Gastrocnemius medialis (tissue), 4 donors: ENCODE data around the gene APOL5. TPM values are rescaled to one million over a fixed set of nuclear protein-coding genes. Genes with fewer than 3 reads are reported as not detected.

Experiments used
- ATAC-seq, 2 donors: fragments of 150-250 bp; one replicate each; pipeline ENCODE4 v1.9.1; 2016
- DNase-seq, 2 donors: peaks; one replicate each; pipeline ENCODE4 v3.0.0-alpha.2; 2019
- H3K27ac ChIP-seq, 4 donors: fragments of 200-600 bp; sonication (generic); 1 replicate in 1 of 4; 2 replicates in 3 of 4; pipeline ENCODE4 v1.5.1; 2016 to 2018; ENCODE audit warnings: mild to moderate bottlenecking in 2 of 4, moderate library complexity in 1 of 4
- H3K27me3 ChIP-seq, 3 donors: fragments of 200-600 bp; sonication (generic) in 2 of 3; 1 replicate in 1 of 3; 2 replicates in 2 of 3; pipeline versions ENCODE4 v1.5.1 to v1.6.0; 2016 to 2019; ENCODE audit warnings: mild to moderate bottlenecking in 1 of 3, moderate library complexity in 1 of 3
- H3K36me3 ChIP-seq, 2 donors: fragments of 200-600 bp; sonication (generic) in 1 of 2; one replicate each; pipeline ENCODE4 v1.5.1; 2017 to 2018
- H3K4me1 ChIP-seq, 2 donors: fragments of 200-600 bp; sonication (generic) in 1 of 2; one replicate each; pipeline ENCODE4 v1.5.1; 2016 to 2017; ENCODE audit warnings: mild to moderate bottlenecking in 2 of 2
- H3K4me3 ChIP-seq, 4 donors: fragments of 200-600 bp; sonication (generic) in 3 of 4; 1 replicate in 1 of 4; 2 replicates in 3 of 4; pipeline ENCODE4 v1.5.1; 2016 to 2019; ENCODE audit warnings: mild to moderate bottlenecking in 2 of 4
- H3K9me3 ChIP-seq, 3 donors: fragments of 200-600 bp; sonication (generic) in 2 of 3; 1 replicate in 1 of 3; 2 replicates in 2 of 3; pipeline ENCODE4 v1.5.1; 2016 to 2019
- POLR2A ChIP-seq, 2 donors: fragments of 450-650 bp; IDR thresholded peaks; one replicate each; pipeline ENCODE4 v1.6.1; 2017; ENCODE audit warnings: antibody characterized with exemption in 2 of 2, mild to moderate bottlenecking in 2 of 2, moderate library complexity in 2 of 2
- in situ Hi-C, 4 donors: fragments of 200-750 bp; cut with MboI; loops; one replicate each; pipeline versions ENCODE4 v1.15.0 to v1.8.0; 2017; ENCODE audit warnings: low sequenced_read_pairs in 4 of 4
- intact Hi-C: fragments of 100-400 bp; cut with DNase I; formaldehyde crosslinking; loops from one replicate; pipeline ENCODE4 v1.15.1; 2023; ENCODE audit warnings: low total_unique reads
- total RNA-seq, 4 donors: library from RNA; depleted of rRNA; stranded (reverse); fragments of >200 nt; gene quantifications; one replicate each; pipeline versions ENCODE4 v1.1.0 to v1.2.3, GENCODE V29; 2016
- TF ChIP-seq, protein P1 (sequence below), 5 experiments: fragments of 450-650 bp in 3 of 5; fragments of 200-600 bp in 2 of 5; sonication (generic) in 2 of 5; IDR thresholded peaks in 4 of 5; conservative IDR thresholded peaks in 1 of 5; 1 replicate in 4 of 5; 2 replicates in 1 of 5; pipeline ENCODE4 v1.5.1; 2016 to 2019; ENCODE audit warnings: antibody characterized with exemption in 5 of 5, mild to moderate bottlenecking in 3 of 5, moderate library complexity in 3 of 5

Gene APOL5
- total RNA-seq, 4 donors from 2014 or later = 0.29 TPM; not detected in 3

- Histone ChIP-seq H3K4me1 (peaks cover 40 to 45% of the 10 kb centered on the region in 2 donors), H3K27ac (no peak overlapping the region), H3K36me3 (no peaks in the 10 kb centered on the region), H3K4me3 (no peak overlapping the region), H3K27me3 (no peaks in the 10 kb centered on the region), H3K9me3 (peaks cover 0 to 5% (median 0%) of the 10 kb centered on the region in 3 donors)
- ATAC-seq (no peak), DNase-seq (no peak)
- intact Hi-C loops = loop anchor here (2.0 to 5.0 kb wide), 5 partner anchors 46 to 346 kb away; partner anchors contain the start of gene RBFOX2
- no peak for TF ChIP-seq POLR2A (IDR thresholded peaks at IDR 0.05)
- TF ChIP-seq, protein P1, sequence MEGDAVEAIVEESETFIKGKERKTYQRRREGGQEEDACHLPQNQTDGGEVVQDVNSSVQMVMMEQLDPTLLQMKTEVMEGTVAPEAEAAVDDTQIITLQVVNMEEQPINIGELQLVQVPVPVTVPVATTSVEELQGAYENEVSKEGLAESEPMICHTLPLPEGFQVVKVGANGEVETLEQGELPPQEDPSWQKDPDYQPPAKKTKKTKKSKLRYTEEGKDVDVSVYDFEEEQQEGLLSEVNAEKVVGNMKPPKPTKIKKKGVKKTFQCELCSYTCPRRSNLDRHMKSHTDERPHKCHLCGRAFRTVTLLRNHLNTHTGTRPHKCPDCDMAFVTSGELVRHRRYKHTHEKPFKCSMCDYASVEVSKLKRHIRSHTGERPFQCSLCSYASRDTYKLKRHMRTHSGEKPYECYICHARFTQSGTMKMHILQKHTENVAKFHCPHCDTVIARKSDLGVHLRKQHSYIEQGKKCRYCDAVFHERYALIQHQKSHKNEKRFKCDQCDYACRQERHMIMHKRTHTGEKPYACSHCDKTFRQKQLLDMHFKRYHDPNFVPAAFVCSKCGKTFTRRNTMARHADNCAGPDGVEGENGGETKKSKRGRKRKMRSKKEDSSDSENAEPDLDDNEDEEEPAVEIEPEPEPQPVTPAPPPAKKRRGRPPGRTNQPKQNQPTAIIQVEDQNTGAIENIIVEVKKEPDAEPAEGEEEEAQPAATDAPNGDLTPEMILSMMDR (IDR thresholded peaks at IDR 0.05 in 4 of 5, conservative IDR thresholded peaks at IDR 0.05 in 1 of 5) = no peak
- in situ Hi-C loops = loop anchor here in 1 of 4 donors (5.0 kb wide), 1 partner anchor 241 kb away; no protein-coding TSS in a partner anchor
Measured at GRCh38 chr22:35681454-35682052, 36.1 kb upstream of the APOL5 start.

DNA sequence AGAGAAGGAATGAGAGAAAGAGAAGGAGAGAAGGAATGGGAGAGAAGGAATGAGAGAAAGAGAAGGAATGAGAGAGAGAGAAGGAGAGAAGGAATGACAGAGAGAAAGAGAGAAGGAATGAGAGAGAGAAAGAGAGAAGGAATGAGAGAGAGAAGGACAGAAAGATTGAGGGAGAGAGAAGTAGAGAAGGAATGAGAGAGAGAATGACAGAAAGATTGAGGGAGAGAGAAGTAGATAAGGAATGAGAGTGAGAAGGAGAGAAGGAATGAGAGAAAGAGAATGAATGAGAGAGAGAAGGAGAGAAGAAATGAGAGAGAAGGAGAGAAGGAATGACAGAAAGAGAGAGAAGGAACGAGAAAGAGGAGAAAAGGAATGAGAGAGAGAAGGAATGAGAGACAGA lies 34.1 kb upstream of the APOL5 start:
- Histone ChIP-seq H3K27me3 (no peaks in the 10 kb centered on the region), H3K4me3 (no peak overlapping the region), H3K9me3 (peaks cover 0 to 5% (median 0%) of the 10 kb centered on the region in 3 donors), H3K4me1 (peaks cover 28 to 31% of the 10 kb centered on the region in 2 donors), H3K27ac (peak overlapping the region; percentile 69 to 94 (median 90)), H3K36me3 (no peaks in the 10 kb centered on the region)
- no peak for ATAC-seq
- in situ Hi-C loops = loop anchor here in 1 of 4 donors (5.0 kb wide), 1 partner anchor 239 kb away; no protein-coding TSS in a partner anchor
- TF ChIP-seq, protein P1 (IDR thresholded peaks at IDR 0.05 in 4 of 5, conservative IDR thresholded peaks at IDR 0.05 in 1 of 5) = no peak
- DNase-seq = no peak
- intact Hi-C loops = loop anchor here (5.0 kb wide), 4 partner anchors 44 to 344 kb away; partner anchors contain the start of gene RBFOX2

GRCh38 chr22:35684270-35684700 lies 33.4 kb upstream of the APOL5 start:
- in situ Hi-C loops = loop anchor here in 1 of 4 donors (5.0 kb wide), 1 partner anchor 238 kb away; no protein-coding TSS in a partner anchor
- ATAC-seq = peak; percentile 93 to 97
- peaks cover 0 to 5% (median 0%) of the 10 kb centered on the region in 3 donors for H3K9me3 ChIP-seq
- no peaks in the 10 kb centered on the region for H3K27me3 ChIP-seq
- TF ChIP-seq, protein P1 (IDR thresholded peaks at IDR 0.05 in 4 of 5, conservative IDR thresholded peaks at IDR 0.05 in 1 of 5) = peak in 4 of 5 experiments; percentile 40 to 53 (median 49)
- no peak for TF ChIP-seq POLR2A (IDR thresholded peaks at IDR 0.05)
- H3K4me3 ChIP-seq = no peak overlapping the region
- DNase-seq = peak; percentile 71 to 81
- no peaks in the 10 kb centered on the region for H3K36me3 ChIP-seq
- intact Hi-C loops = loop anchor here (1.0 to 5.0 kb wide), 6 partner anchors 43 to 343 kb away; partner anchors contain the start of gene RBFOX2
- peak overlapping the region; percentile 74 to 94 (median 90) for H3K27ac ChIP-seq
- H3K4me1 ChIP-seq = peaks cover 28 to 31% of the 10 kb centered on the region in 2 donors

DNA sequence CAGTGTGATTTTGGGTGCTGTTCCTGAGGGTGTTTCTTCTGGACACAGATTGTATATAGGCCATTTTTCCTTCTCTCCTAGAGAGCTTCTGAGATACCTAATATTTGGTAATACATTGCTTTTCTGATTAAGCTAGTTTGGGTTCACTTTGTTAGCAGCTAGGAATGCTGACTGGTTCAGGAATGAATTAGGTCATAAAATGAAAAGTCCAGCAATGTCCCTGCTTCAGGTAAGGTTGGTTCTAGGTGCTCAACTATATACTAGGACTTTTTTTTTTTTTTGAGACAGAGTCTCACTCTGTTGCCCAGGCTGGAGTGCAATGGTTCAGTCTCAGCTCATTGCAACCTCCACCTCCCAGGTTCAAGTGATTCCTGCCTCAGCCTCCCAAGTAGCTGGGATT lies 32.9 kb upstream of the APOL5 start:
- Histone ChIP-seq H3K4me1 (peaks cover 28 to 31% of the 10 kb centered on the region in 2 donors), H3K4me3 (no peak overlapping the region), H3K27ac (peak overlapping the region; percentile 74 to 94 (median 90)), H3K9me3 (peaks cover 0 to 5% (median 0%) of the 10 kb centered on the region in 3 donors), H3K27me3 (no peaks in the 10 kb centered on the region), H3K36me3 (no peaks in the 10 kb centered on the region)
- DNase-seq (no peak), ATAC-seq (no peak)
- in situ Hi-C loops = loop anchor here in 2 of 4 donors (5.0 kb wide), 1 partner anchor 238 kb away; no protein-coding TSS in a partner anchor
- TF ChIP-seq, protein P1 (IDR thresholded peaks at IDR 0.05 in 4 of 5, conservative IDR thresholded peaks at IDR 0.05 in 1 of 5) = no peak
- TF ChIP-seq POLR2A (IDR thresholded peaks at IDR 0.05) = no peak
- intact Hi-C loops = loop anchor here (1.0 to 5.0 kb wide), 6 partner anchors 43 to 343 kb away; partner anchors contain the start of gene RBFOX2
